Ramos (cell line): ENCODE measurements around the gene PHOX2B.
"Not testable (repeated sequence)": the region's sequence is repeated elsewhere in the genome, so short reads cannot be mapped to it uniquely, and the experiment has no call there.

Experiments used
- in situ Hi-C: fragments of 300-500 bp; cut with MboI; formaldehyde crosslinking; loops from one replicate; pipeline ENCODE4 v1.14.3; 2022; ENCODE audit warnings: low sequenced_read_pairs; ENCODE audit not compliant: unreplicated experiment

The PHOX2B gene

GRCh38 chr4:41714364-41715000 lies 34.0 kb downstream of the PHOX2B start:
- in situ Hi-C loops: no loop called here

- in situ Hi-C loops: no loop called here
Observed at GRCh38 chr4:41713768-41714167, 34.8 kb downstream of the PHOX2B start.

GRCh38 chr4:41712425-41712824 lies 36.1 kb downstream of the PHOX2B start:
- in situ Hi-C loops: no loop called here

GRCh38 chr4:41711654-41712053 lies 36.9 kb downstream of the PHOX2B start:
- in situ Hi-C loops: not testable (repeated sequence)

GRCh38 chr4:41709844-41710481 lies 38.6 kb downstream of the PHOX2B start:
- in situ Hi-C loops: no loop called here

GRCh38 chr4:41703785-41704184 lies 44.7 kb downstream of the PHOX2B start:
- in situ Hi-C loops: no loop called here

- in situ Hi-C loops: no loop called here
Observed at GRCh38 chr4:41702770-41703169, 45.8 kb downstream of the PHOX2B start.

- in situ Hi-C loops: no loop called here
Observed at GRCh38 chr4:41701983-41702382, 46.5 kb downstream of the PHOX2B start.

GRCh38 chr4:41696763-41697162 lies 51.8 kb downstream of the PHOX2B start:
- in situ Hi-C loops: no loop called here

- in situ Hi-C loops: no loop called here
Observed at GRCh38 chr4:41696131-41696530, 52.4 kb downstream of the PHOX2B start.
